RPMI8226 (cell line): Measurements from ENCODE around the gene MACROD2.
"Not testable (repeated sequence)": the region's sequence is repeated elsewhere in the genome, so short reads cannot be mapped to it uniquely, and the experiment has no call there.

Experiments used
- DNase-seq: peaks from one replicate; pipeline ENCODE4 v3.0.0-alpha.2; 2015

MACROD2 gene

GRCh38 chr20:14889496-14890255 lies 894.4 kb downstream of the MACROD2 start:
- DNase-seq: no peak

- DNase-seq: no peak
These were observed 895.4 kb downstream of the MACROD2 start for GRCh38 chr20:14890713-14891112.

GRCh38 chr20:14892782-14893181 lies 897.5 kb downstream of the MACROD2 start:
- no peak for DNase-seq

GRCh38 chr20:14896569-14896968 lies 901.3 kb downstream of the MACROD2 start:
- DNase-seq: no peak

- no peak for DNase-seq
These were observed 902.3 kb downstream of the MACROD2 start for GRCh38 chr20:14897608-14898007.

- peak; percentile 67 for DNase-seq
These were observed 907.2 kb downstream of the MACROD2 start for GRCh38 chr20:14902432-14903089.

- DNase-seq: no peak
These were observed 911.7 kb downstream of the MACROD2 start for GRCh38 chr20:14906908-14907434.

- no peak for DNase-seq
These were observed 914.8 kb downstream of the MACROD2 start for GRCh38 chr20:14910126-14910525.

- DNase-seq: no peak
These were observed 918.7 kb downstream of the MACROD2 start for GRCh38 chr20:14913896-14914620.

- no peak for DNase-seq
These were observed 919.3 kb downstream of the MACROD2 start for GRCh38 chr20:14914633-14915032.

- DNase-seq: peak; percentile 55
These were observed 920.0 kb downstream of the MACROD2 start for GRCh38 chr20:14915356-14915755.

GRCh38 chr20:14916360-14916920 lies 921.1 kb downstream of the MACROD2 start:
- DNase-seq: no peak

- no peak for DNase-seq
These were observed 923.0 kb downstream of the MACROD2 start for GRCh38 chr20:14918281-14918680.

GRCh38 chr20:14918976-14919375 lies 923.7 kb downstream of the MACROD2 start:
- no peak for DNase-seq

- DNase-seq: peak; percentile 15
These were observed 924.3 kb downstream of the MACROD2 start for GRCh38 chr20:14919501-14920081.

- DNase-seq: no peak
These were observed 926.2 kb downstream of the MACROD2 start for GRCh38 chr20:14921513-14921912.

- no peak for DNase-seq
These were observed 927.4 kb downstream of the MACROD2 start for GRCh38 chr20:14922503-14923267.

- DNase-seq: no peak
These were observed 929.1 kb downstream of the MACROD2 start for GRCh38 chr20:14924433-14924832.

GRCh38 chr20:14925300-14925699 lies 930.0 kb downstream of the MACROD2 start:
- DNase-seq: no peak

- not testable (repeated sequence) for DNase-seq
These were observed 931.1 kb downstream of the MACROD2 start for GRCh38 chr20:14926436-14926835.

GRCh38 chr20:14928083-14928482 lies 932.8 kb downstream of the MACROD2 start:
- DNase-seq: peak; percentile 73

- DNase-seq: no peak
These were observed 934.1 kb downstream of the MACROD2 start for GRCh38 chr20:14929388-14929787.
